ENCODE measurements around the gene SPATC1L.
"Not testable (repeated sequence)": the region's sequence is repeated elsewhere in the genome, so short reads cannot be mapped to it uniquely, and the experiment has no call there.

SPATC1L gene

GRCh38 chr21:46183337-46183909 lies 836 bp downstream of the SPATC1L start:
- not testable (repeated sequence) for DNase-seq (ENCODE audit: low read depth)

- DNase-seq (ENCODE audit: low read depth), result no peak
These were observed 1.5 kb downstream of the SPATC1L start for GRCh38 chr21:46182548-46183336.

GRCh38 chr21:46181953-46182547 lies 2.2 kb downstream of the SPATC1L start:
- no peak for DNase-seq (ENCODE audit: low read depth)

- DNase-seq (ENCODE audit: low read depth), result no peak
These were observed 2.8 kb downstream of the SPATC1L start for GRCh38 chr21:46181436-46181835.

GRCh38 chr21:46180778-46181391 lies 3.4 kb downstream of the SPATC1L start:
- DNase-seq (ENCODE audit: low read depth), result no peak

GRCh38 chr21:46180079-46180722 lies 4.1 kb downstream of the SPATC1L start:
- DNase-seq (ENCODE audit: low read depth), result no peak

GRCh38 chr21:46179708-46180078 lies 4.6 kb downstream of the SPATC1L start:
- no peak for DNase-seq (ENCODE audit: low read depth)

GRCh38 chr21:46178961-46179360 lies 5.3 kb downstream of the SPATC1L start:
- DNase-seq (ENCODE audit: low read depth), result no peak

- not testable (repeated sequence) for DNase-seq (ENCODE audit: low read depth)
These were observed 7.7 kb downstream of the SPATC1L start for GRCh38 chr21:46176443-46177129.

GRCh38 chr21:46173573-46173972 lies 10.7 kb downstream of the SPATC1L start:
- no peak for DNase-seq (ENCODE audit: low read depth)

- DNase-seq (ENCODE audit: low read depth), result no peak
These were observed 11.3 kb downstream of the SPATC1L start for GRCh38 chr21:46172863-46173528.

GRCh38 chr21:46171996-46172862 lies 12.0 kb downstream of the SPATC1L start:
- no peak for DNase-seq (ENCODE audit: low read depth)

- no peak for DNase-seq (ENCODE audit: low read depth)
These were observed 12.7 kb downstream of the SPATC1L start for GRCh38 chr21:46171585-46171984.

GRCh38 chr21:46170436-46171193 lies 13.6 kb downstream of the SPATC1L start:
- DNase-seq (ENCODE audit: low read depth), result not testable (repeated sequence)

GRCh38 chr21:46168659-46169386 lies 15.4 kb downstream of the SPATC1L start:
- no peak for DNase-seq (ENCODE audit: low read depth)

GRCh38 chr21:46168238-46168637 lies 16.0 kb downstream of the SPATC1L start:
- no peak for DNase-seq (ENCODE audit: low read depth)

GRCh38 chr21:46165098-46165497 lies 19.2 kb downstream of the SPATC1L start:
- DNase-seq (ENCODE audit: low read depth), result no peak

GRCh38 chr21:46163380-46163779 lies 20.9 kb downstream of the SPATC1L start:
- DNase-seq (ENCODE audit: low read depth), result no peak
